LNCaP clone FGC (cell line): ENCODE measurements around the gene CACNA2D1.

Source experiments
- DNase-seq: peaks from one replicate; pipeline ENCODE4 v3.0.0-alpha.2; 2011; ENCODE audit warnings: low read depth
- H3K4me3 ChIP-seq: 2 replicates; pipeline ENCODE4 v1.5.1; 2011; ENCODE audit warnings: mild to moderate bottlenecking, low read depth, low read length, control low read depth
- TF ChIP-seq, protein P1 (sequence below): IDR thresholded peaks from 2 replicates; pipeline ENCODE4 v1.5.1; 2012; ENCODE audit warnings: mild to moderate bottlenecking; ENCODE audit not compliant: control insufficient read depth, insufficient read depth; ENCODE audit errors: extremely low read depth

The CACNA2D1 gene

GRCh38 chr7:82384779-82385178, 58.8 kb downstream of the CACNA2D1 start:
- DNase-seq = no peak
- H3K4me3 ChIP-seq = no peak overlapping the region
- TF ChIP-seq, protein P1, sequence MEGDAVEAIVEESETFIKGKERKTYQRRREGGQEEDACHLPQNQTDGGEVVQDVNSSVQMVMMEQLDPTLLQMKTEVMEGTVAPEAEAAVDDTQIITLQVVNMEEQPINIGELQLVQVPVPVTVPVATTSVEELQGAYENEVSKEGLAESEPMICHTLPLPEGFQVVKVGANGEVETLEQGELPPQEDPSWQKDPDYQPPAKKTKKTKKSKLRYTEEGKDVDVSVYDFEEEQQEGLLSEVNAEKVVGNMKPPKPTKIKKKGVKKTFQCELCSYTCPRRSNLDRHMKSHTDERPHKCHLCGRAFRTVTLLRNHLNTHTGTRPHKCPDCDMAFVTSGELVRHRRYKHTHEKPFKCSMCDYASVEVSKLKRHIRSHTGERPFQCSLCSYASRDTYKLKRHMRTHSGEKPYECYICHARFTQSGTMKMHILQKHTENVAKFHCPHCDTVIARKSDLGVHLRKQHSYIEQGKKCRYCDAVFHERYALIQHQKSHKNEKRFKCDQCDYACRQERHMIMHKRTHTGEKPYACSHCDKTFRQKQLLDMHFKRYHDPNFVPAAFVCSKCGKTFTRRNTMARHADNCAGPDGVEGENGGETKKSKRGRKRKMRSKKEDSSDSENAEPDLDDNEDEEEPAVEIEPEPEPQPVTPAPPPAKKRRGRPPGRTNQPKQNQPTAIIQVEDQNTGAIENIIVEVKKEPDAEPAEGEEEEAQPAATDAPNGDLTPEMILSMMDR = no peak

DNA sequence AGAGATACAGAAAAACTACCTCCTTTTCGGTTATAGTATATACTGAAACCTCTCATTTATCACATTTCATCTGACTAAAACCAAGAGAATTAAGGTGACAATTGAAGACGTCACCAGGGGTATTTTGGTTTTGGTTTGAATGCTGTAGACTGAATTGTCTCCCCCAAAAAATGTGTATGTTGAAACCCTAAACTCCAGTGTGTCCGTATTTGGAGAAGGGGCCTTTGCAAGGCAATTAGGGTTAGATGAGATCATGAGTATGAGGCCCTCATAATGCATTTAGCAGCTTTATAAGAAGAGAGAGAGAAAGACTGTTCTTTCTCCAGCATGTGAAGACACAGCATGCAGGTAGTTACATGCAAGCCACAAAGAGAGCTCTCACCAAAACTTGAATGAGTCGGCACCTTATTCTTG, 59.5 kb downstream of the CACNA2D1 start:
- no peak for DNase-seq
- no peak overlapping the region for H3K4me3 ChIP-seq
- TF ChIP-seq, protein P1 = no peak

DNA sequence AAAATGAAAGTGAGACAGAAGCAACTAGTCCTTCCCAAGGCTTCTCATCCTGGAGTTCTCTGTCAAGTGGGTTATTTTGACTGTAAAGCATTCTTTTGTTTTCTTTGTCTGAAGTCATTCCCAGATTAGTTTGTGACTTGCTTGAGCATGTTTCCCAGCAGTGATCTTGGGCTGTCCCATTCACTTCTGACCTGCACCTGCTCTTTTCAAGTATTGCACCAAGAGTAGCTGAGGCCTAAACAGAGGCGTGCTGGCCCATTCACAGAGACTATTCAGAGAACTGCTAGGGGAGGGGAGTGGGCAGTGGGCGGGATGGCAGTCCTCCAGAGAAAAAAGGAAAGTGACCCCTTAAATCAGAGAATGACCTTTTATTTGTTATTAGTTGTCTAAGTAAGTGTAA, 61.3 kb downstream of the CACNA2D1 start:
- DNase-seq = no peak
- TF ChIP-seq, protein P1 = no peak
- no peak overlapping the region for H3K4me3 ChIP-seq

- no peak for DNase-seq
- TF ChIP-seq, protein P1 = no peak
- no peak overlapping the region for H3K4me3 ChIP-seq
These were observed 66.8 kb downstream of the CACNA2D1 start for GRCh38 chr7:82376739-82377138.

DNA sequence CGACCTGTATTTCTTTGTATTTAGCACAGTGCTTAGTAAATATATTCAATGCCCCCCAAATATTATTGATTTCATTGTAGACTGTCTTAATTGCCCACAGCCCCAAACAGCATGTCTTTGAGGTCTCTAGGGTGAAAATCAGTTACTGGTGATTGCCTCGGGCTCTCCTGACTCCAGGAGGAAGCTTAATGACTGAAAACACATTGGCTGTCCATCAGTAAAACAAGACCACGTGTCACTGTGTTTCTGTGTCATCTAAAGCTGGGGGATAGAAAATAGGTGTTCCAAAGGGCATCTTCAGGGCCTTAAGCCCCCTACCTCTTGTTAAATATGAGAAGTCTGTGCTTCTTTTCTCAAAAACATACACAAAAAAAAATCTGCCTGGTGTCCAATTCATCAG, 67.9 kb downstream of the CACNA2D1 start:
- no peak for DNase-seq
- H3K4me3 ChIP-seq = no peak overlapping the region
- TF ChIP-seq, protein P1 = no peak

GRCh38 chr7:82375129-82375528, 68.4 kb downstream of the CACNA2D1 start:
- no peak for DNase-seq
- TF ChIP-seq, protein P1 = no peak
- H3K4me3 ChIP-seq = no peak overlapping the region

DNA sequence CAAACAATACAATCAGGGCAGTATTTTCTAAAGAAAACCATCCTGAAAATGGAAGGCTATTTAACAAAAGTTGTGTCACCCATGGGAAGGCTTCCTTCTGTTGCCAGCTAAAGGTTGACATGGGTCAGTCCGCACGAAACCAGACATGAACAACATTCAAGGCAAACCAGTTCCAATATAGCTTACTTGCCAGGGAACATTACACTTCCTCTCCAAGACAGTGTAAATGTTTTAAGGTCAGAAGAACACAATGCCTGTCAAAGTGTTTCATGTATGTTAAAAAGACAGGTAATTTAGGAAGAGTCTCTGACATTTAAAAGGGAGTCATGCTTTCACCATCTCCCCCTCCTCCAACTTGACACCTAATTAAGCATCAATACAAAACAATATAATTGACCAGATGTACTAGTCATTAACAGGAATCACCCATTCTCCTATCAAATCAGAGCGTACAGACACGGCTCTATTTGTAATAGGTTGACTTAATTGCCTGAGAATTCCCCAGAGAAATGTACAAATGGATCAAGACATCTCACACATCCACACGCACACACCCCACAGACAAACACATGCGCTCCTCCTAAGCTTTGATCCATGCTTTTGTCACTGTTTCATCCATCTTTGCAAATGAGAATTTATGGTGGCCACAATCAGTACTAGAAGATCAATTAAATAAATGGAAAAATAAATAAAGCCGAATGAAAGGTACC, 69.5 kb downstream of the CACNA2D1 start:
- DNase-seq = no peak
- no peak overlapping the region for H3K4me3 ChIP-seq
- TF ChIP-seq, protein P1 = no peak
